Endometrial microvascular endothelial cells (primary cell): Measurements from ENCODE around the gene MINDY4. TPM values are rescaled to one million over a fixed set of nuclear protein-coding genes. Genes with fewer than 3 reads are reported as not detected.

ENCODE experiments used
- in situ Hi-C: cut with HindIII; loops from 2 replicates; pipeline ENCODE4 v1.10.0; 2017; ENCODE audit warnings: low sequenced_read_pairs, low pct_unique_long_range_greater_than_20kb; ENCODE audit errors: inconsistent ontology term
- total RNA-seq: library from RNA; depleted of rRNA; stranded (reverse); fragments of >200 nt; gene quantifications from one replicate; pipeline ENCODE4 v1.2.3, GENCODE V29; 2015; ENCODE audit errors: inconsistent ontology term

MINDY4 gene
- total RNA-seq, 1 donor from 2014 or later: 8.1 TPM

DNA sequence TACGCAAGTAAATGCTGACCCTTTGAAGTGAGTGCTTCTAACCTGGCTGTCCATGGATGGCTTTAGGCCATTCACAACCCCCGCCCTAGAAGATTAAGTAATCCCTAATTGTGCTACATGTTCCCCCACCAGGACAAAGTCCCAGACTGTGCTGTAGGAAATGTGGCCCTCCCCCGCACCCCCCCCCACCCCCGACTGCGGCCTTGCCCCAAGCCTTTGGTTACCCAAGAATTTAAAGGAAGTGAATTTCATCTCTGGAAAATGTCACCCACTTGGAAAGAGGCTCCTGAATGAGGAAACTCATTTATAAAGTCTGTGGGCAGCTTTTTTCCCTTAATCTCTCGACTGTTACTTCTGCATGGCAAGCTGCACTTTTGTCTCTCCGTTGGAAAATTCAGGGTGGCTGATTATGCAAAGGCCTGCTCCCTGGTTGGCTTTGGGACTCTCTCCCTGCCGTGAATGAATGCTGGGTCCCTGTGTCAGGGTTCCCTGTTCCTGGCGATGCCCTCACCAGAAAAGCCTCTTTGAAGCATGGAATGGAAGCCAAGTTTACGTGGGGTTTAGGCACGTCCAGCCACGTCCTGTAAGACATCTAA lies 109.0 kb downstream of the MINDY4 start:
- in situ Hi-C loops: no loop called here

DNA sequence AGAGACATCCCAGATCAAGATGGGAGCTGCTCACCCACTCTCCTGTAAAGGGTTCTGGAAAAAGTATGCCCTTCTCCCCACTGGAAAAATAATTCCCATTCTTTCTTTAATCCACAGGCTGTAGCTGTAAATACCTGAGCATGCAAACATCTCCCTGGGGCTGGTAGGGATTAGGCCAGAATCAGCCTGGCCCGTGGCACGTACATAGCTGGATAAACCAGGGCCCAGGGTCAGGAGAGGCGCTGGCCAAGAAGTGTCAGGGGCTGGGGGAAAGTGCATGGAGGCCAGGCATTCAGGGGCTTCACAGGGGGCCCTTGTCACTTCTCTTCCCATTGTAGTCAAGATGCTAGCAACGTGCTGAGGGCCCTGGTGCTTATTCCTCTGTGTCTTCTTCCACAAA lies 109.7 kb downstream of the MINDY4 start:
- in situ Hi-C loops: no loop called here

DNA sequence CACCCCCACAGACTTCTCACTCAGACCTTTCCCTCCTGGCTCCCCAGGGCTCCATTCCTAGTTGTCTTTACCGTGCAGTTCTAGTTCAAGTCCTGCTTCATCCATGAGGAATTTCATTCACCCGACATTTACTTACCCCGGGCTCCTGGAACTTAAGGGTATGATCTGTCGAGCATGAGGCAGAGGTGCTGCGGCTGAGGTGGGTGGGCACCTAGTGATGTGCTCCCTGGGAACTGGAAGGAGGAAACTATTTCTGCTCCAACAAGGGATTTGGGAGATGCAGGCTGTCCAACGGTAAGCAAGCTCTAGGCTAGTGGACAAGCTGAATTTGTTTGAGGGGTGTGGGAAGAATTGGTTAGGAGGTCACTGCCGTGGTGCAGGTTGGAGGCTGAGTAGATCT lies 110.2 kb downstream of the MINDY4 start:
- in situ Hi-C loops: no loop called here

DNA sequence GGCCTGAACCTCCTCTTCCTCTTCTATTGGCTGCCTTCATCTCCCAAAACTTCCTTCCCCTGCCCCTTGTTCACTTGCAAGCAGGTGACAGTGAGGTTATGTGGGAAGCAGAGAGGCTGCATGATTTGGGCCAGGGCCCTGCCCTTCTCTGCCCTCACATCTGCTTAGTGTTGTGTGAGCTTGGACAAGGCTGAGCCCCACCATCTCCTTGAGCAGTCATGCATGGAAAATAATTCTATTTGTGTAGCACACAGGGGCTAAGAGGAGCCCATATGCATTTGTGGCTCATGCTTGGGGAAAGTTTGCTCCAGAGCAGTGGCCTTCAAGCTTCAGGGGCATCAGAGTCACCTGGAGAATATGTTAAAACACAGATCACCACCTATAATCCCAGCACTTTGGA lies 113.7 kb downstream of the MINDY4 start:
- in situ Hi-C loops: no loop called here

DNA sequence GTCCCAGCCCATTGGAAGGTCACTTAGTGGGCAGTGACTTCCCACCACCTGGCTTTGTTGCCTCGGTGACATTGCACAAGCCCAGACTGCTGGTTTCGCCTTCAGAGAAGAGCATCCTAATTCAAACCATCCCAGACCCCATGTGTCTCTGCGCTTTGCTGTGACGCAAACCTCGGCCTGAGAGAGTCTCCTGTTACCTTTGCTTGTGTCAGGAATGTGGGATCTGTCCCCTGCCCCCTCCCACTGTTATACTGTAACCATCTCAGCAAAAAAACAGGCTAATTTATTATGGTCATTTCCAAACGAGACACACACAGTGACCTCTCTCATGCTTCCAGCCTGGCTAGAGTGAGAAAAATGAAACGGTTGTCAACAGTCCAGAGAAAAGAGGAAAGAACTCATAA lies 115.4 kb downstream of the MINDY4 start:
- in situ Hi-C loops: no loop called here

DNA sequence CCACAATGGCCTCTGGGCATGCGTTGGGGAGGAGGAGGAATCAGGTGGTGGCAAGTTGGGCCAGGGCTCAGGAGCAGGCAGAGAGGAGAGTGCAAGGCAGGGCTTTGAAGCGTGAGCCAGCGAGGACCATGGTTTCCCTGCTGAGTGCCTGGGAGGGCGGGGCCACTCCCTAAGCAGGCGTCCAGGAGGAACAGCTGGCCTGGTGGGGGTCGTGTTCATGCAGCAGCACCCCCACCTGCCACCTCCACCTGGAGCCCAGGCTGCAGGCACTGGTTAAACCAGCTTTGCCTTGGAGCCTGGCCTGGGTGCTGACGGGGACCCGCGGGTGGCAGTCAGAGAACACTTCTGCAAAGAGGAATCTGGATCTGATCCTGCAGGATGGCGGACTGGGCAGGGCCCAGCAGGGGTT lies 116.3 kb downstream of the MINDY4 start:
- in situ Hi-C loops: no loop called here

DNA sequence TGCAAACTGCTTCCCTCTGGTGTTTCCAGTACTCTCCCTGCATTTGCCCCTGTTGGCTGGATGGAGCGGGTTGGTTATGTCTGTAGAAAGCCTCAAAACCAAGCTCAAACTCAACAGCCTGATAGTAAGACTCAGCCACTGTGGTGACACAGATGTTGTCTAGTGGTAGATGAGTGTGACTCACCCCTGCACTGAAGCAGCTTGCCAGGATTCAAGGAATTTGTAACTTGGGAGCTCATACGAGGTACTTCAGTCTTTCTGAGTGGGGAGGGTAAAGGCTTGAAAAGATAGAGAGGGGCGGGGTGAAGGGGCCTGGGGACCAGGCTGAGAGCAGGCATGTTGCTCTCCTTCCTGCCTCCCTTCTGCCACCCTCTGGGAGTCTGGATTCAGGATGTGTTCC lies 117.5 kb downstream of the MINDY4 start:
- in situ Hi-C loops: no loop called here

DNA sequence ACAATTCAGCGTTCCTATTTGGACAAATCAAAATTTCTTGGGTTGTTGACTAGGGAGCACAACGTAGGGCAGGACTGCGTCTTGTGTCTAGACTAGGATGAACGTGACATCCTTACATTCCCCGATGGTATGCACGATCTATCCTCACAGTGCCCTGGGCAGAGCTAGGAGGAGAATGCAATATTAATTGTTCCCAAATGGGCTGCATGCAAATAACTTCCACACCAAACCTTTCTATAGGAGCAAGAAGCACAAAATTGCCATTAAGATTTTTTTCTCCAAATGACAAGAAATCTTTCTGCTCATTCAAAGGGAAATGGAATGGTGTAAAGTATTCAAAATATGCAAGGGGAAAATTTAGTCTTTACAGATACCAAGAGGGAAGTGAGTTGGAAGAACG lies 119.0 kb downstream of the MINDY4 start:
- in situ Hi-C loops: no loop called here

DNA sequence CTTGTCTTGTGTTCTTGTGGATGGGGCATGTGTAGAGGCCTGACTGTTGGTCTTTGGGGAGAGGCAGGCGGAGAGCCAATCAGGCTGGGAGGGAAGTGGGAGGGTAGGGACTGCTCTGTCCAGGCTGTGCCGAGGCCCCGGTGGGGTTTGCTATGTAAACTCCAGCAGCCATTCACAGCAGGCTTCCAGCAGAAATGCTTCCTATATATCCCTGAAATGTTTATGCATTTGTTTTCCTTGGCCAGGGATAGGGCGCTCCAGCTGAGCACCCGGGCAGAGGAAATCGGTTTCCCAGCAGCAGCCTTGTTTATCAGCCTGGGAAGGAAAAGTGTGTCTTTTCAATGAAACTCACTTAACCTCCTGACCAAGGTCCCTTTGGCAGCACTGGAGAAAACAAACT lies 122.1 kb downstream of the MINDY4 start:
- in situ Hi-C loops: no loop called here

DNA sequence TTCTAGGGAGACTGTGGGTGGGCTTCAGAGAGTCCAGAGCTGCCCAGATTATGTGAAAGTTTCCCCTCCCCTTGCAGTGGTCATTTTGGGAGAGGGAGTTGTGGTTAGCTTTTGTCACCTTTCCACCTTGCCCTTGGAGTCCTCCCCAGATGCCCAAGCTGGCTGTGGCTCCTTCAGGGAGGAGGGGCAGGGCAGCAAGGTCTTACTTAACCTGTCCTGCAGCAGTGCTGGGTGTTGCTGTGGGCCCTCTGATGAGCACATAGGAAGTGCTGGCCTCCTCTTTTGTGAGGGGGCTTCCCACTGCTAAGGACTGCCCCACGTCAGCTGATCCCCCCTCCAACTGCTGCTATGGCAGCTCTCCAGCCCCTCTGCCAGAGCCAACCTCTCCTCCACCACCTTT lies 122.8 kb downstream of the MINDY4 start:
- in situ Hi-C loops: no loop called here

DNA sequence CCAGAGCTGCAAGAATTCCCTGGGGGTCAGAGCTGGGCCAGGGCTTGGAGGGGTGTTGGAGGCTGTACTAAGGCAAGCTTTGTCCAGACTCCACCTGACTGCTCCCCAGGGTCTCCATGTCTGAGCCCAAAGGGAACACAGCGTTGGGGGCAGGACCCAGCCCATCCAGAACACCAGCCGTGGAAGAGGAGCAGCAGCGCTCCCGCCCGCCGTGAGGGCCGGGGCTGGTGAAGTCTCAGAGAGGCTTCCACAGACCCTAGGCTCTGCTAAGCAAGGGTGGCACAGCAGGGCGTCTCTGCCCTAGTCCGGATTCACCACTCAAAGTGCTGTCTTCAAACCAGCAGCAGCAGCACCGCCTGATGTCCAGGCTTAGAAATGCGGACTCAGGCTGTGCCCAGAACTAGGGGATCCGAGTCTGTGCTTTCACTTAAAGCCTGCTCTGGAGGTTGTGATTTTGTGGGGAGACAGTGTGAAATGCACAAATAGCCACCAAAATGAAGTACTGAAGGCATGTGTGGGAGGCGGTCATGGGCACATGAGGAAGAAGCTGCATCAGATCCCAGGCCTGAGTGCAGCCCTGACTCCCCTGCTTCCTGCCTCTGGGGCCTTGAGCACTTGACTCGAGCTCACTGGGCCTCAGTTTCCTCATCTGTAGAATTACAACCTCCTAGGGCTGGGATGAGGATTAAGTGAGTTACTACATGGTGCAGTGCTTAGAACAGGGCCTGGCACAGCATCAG lies 123.8 kb downstream of the MINDY4 start:
- in situ Hi-C loops: no loop called here

DNA sequence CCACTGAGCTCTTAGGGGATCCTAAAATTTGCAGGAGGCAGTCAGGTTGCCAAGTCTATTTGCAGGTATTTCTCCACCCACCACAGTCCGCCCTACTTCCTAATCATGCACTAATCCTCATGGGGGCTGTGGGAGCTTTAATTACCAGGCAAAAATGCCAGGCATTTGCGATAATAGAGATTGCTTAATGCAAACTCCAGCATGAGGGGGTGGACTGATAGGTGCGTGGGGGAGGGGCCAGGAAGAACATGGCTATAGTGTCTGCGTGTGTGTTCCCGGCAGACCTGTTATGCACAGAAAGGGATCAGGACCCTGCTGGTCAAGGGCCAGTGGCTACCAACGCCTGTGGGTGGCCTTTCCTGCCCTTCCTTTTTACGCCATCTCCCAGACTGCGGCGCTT lies 124.8 kb downstream of the MINDY4 start:
- in situ Hi-C loops: no loop called here

DNA sequence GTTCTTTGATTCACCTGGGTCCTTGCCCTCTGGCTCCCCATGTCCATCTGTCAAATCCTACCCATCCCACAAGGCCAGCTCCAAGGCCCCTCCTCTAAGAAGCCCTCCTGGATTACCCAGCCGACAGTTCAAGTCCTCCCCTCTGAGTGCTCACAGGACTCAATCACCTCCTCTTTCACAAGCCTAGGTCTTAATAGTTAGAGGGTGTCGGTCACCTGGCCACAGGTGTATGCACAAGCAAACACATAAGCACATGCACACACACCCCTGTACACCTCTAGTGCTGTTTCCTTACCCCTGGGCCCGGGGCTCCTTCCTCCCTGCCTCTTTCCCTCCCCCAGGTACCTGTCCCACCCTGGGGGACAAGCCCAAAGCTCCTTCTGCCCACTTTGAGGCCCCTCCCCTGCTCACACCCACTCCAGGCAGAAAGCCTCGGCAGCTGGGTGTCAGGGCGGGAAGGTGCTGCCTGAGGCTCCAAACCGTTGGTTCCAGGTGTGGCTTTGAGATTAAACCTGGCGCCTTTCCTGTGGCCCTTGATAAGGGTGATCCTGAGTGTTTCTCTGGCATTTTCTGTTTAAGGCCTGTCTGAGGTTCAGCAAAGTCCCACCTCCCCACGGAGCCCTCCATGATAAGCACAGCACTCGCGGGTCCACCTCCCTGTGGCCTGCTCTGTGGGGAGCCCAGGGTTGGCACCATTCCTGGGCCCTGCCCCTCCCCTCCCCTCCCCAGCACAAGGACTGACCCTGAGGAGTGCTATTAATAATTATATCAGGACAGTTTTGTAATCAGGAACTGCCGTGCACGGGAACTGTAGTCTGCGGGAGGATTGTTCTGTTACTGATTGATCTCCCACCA lies 125.8 kb downstream of the MINDY4 start:
- in situ Hi-C loops: no loop called here

DNA sequence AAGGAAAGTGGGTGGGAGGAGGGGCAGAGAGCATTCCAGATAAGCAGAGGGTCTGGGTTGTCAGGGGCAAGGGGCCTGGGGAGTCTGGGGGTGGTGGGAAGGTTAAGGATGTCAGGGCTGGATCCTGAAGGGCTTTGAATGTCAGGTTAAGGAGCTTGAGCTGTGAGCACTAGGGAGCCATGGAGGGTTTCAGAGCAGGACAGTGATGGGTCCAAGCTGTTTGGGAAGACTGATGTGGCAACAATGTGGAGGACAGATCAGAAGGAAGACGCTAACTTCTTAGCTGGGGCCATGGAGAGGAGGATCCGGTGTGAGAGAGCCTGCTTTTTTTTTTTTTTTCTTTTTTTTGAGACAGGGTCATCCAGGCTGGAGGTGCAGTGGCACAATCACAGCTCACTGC lies 126.6 kb downstream of the MINDY4 start:
- in situ Hi-C loops: no loop called here

DNA sequence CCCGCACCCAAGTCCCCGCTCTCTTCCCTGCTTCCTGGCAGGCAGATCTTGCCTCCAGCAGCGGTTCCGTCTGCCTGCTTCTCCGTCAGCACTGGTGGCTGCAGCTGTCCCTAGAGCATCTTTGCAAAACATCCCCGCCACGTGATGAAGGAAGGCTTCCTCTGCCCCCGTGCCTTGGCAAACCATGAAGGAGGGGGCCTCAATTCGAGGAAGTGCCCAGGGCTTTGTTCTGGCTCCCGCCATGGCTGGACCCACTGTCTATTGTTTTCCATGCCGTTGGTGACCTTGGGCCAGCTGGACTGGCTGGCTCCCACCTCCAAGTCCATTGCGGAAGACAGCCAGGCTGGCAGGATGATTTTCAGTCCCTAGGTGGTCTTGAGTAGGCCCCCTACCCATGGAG lies 127.2 kb downstream of the MINDY4 start:
- in situ Hi-C loops: no loop called here

DNA sequence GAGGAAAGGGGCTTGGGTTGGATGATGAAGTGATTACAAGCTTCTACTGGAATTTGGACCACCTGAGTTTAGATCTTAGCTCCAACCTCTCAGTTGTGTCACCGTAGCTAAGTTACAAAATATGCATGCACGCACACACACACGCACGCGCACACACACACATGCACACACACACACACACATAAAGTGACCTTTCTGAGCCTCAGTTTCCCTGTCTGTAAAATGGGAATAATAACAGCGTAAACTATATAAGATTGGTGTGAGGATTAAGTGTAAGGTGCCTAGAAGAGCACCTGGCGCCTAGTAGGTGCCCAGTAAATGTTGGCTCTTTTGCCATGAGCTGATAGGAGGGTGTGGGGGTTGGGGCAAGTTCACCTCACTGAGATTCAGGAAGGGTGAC lies 127.8 kb downstream of the MINDY4 start:
- in situ Hi-C loops: no loop called here

DNA sequence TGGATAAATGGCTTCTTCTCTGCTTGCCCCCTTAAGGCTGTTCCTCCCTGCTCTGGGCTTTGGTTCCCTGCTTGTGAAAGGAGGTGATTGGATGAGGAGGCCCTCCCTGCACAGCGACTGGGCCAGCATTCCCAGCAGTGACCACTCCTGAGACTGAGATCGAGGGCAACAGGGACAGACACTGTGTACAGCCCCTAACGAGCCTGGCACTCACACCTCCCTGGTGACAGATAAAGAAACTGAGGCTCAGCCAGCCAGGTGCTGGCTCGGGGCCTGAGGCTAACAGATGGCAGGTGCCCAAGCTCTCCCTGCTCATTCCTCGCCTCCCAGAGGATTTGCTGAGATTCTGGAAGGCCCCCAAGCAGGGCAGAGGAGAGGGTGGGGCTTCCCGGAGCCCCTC lies 128.4 kb downstream of the MINDY4 start:
- in situ Hi-C loops: no loop called here

DNA sequence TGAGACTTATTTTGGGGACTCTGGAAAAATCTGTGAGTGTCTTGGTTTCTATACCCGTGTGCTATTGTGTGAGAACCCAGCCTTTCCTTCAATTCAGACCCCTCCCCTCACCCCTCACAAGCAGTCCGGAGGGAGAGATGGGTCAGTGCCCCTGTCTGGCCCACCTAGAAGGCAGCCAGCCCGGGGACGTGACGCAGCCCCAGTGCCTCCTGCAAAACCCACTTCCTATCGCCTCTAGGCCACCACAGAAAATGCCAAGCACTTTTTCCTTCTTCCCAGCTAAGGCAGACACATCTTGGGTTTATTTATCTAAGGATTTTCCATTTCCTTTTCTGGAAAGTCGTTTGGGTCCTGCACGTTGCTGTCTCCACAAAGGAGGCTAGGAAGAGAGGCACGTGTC lies 128.8 kb downstream of the MINDY4 start:
- in situ Hi-C loops: no loop called here

DNA sequence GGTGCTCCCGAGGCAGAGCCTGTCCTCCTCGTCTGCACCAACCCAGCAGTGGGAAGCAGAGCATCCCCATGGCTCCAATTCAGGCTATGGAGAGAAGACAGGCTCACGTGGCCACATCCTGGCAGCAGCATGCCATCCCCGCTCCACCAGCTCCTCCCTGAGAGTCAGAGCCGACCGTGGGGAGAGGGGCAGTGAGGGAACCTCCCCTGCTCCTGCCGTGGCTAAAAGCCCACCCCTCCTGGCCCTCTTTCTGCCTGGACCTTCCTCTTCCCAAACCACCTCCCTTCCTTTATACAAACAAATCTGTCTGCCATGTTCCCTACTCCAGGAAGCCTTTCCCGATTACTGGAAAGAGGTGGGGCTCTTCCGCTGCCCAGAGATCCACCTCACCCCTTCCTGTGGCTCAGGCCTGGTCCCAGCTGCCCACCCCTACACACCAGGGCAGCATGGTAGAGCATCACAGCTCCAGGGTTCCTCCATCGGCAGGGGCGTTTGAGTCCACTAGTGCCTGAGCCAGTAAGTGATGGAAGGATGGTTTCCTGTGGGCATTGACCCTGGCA lies 129.7 kb downstream of the MINDY4 start:
- in situ Hi-C loops: no loop called here

DNA sequence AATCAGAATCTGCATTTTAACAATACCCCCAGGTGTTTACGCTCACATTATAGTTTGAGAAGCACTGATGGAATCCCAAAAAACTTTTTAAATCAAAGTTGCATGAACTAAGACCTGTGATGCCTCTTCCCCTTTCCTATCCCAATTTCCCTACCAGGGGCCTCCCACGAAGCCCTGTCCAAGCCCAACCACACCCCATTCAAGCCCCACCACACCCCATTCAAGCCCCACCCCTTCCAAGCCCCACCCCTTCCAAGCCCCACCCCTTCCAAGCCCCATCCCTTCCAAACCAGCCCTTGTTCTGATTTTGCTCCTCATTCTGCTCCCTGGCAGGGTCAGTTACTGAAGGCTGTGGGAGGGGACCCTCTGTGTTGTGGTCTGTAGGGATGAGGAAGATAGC lies 130.6 kb downstream of the MINDY4 start:
- in situ Hi-C loops: no loop called here
